ENCODE data around the gene MSI2.

The MSI2 gene

DNA sequence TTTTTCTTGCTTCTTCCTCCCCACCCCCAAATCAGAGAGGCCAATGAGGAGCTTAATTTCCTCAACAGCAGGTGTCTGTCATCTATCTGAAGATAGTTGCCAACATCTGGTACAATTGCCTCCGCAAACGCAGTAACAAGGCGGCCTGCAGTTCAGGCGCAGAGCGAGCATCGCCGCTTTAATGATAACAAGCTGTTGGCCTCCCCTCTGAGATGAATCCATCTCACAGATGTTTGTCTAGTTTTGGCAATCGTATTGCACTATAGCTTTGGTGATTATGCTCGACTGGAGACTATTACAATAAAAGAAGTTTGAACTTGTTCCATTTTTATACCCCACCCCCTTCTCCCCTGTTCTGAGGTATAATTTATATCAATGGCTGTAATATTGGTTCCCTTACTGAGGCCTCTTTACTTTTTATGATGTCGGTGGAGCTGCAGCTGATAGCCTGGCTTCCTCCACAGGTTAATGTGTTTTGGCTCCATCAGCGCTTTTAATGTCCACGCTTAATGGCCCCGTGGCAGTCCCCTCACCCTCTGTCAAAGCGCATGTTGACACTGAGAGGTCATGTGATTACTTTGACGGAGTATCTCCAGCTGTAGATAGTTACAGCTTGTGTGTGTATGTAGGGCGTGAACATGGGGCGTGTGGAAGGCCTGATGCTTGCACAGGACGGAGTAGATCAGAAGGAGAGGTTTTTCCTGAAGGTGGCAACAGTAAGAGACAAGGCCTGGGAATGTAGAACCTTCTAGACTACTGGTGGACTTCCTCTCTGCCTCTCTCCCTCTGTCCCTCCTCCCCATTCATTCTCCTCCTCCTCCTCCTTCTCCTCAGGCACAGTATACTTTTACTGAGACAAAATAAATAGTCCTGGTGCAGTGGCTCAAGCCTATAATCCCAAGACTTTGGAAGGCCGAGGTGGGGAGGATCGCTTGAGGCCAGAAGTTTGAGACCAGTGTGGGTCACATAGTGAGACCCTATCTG lies 164.7 kb downstream of the MSI2 start:
- no peak for DNase-seq

GRCh38 chr17:57422574-57423164 lies 166.3 kb downstream of the MSI2 start:
- DNase-seq, result no peak

DNA sequence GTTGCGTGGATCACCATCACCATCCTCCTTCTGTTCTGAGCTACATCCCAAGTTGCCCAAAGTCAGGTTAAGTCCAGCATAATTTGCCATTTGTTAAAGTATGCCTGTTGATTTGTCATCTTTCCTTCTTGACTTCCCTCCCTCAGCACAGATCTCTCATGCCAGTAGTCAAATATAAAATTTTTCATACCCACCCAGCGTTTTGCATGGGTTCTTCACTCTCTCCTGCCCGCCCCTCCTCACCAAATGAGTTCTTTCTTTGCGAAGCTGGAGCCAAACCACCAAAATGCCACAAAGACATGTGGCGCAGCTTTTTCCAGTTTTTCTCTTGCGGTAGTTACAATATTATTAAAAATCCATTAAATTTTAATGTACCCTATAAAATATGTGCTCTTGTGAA lies 167.2 kb downstream of the MSI2 start:
- DNase-seq, result no peak

DNA sequence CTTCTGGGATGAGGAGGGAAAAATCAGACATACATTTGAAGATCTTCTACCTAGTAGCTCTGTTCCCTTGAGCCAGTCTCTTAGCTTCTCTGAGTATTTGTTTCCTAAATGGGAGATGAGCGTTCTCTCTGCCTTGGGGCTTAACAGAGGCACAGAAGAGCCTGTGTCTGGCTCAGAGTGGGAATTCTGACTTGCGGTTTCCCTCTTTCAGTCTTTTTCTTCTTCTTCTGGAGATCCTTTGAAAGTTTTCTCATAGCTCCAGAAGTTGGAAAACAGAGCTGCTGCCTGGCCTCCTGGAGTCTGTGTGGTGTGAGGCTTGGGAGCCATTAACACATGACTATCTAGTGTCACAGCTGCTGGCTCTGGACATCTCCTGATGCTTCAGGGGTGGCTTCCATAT lies 167.9 kb downstream of the MSI2 start:
- no peak for DNase-seq

GRCh38 chr17:57424777-57425188 lies 168.5 kb downstream of the MSI2 start:
- DNase-seq, result no peak

DNA sequence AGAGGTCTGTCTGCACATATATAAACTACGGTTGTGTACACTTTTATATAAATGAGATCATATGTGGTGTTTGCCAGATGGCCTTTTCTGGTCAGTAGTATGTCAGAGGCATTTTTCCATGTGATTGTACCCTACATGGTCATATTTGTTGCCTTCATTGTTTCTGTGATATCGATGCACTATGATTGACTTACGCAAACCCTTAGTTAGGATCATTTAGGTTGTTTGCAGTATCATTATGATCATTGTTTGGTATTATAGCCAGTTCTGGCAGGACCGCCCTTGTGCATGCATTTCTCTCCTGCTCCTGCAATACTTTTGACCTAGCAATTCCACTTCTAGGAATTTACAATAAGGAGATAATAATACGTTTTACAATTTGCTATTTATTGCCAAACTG lies 169.1 kb downstream of the MSI2 start:
- DNase-seq, result no peak

GRCh38 chr17:57425903-57426880 lies 169.9 kb downstream of the MSI2 start:
- no peak for DNase-seq

DNA sequence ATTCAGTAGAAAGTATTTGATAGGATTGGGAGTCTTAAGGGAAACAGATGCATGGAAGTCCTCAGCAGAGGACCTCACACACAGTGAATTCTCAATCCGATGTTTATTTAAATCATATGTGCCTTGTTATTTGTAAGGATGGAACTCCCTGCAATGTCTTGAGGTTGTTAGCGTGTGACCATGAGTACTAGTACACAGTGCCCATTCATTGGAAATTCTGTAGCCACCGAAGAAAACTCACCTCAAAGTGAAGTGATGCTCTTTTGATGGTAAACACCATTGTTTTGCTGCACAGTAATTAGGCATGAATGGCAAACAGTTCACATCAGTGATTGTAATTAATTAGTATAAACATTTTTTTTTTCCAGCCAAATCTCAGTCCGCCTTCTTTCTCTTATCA lies 173.6 kb downstream of the MSI2 start:
- DNase-seq, result no peak

- no peak for DNase-seq
Measured at GRCh38 chr17:57431415-57431814, 175.1 kb downstream of the MSI2 start.

DNA sequence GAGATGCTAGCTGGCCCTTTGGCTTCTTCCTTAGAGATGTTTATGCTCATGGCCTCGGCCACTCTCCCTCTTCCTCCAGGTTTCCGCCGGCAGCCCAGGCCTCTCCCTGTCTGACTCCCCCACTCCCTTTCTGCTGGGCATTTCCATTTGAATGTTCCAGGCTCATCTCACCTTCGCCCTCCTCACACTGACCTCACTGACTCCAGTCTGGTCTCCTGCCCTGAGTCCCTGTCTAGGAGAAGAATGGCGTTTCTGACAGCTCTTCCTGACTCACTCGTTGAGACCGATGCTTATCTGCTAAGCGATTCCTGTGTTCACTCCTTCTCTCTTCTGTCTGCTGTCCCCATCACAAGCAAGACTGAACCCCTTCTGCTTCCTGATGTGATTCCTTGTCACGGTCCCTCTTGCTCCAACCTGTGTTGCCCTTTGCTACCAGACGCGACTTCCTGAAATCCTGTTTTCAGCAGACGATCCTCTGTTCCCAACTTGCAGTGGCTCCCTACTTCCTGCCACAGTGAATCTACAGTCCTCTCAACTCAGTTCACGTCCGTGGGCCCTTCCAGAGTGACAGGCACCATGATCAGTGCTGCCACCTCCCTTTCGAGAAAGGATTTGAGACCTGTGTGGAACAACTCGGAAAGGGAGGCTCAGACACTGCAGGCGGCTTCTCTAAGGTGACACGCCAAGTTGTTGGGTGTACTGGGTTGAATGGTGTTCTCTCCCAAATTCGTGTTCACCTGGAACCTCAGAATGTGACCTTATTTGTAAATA lies 176.4 kb downstream of the MSI2 start:
- no peak for DNase-seq

- no peak for DNase-seq
Measured at GRCh38 chr17:57433452-57433851, 177.1 kb downstream of the MSI2 start.

GRCh38 chr17:57434361-57434760 lies 178.0 kb downstream of the MSI2 start:
- DNase-seq, result no peak

DNA sequence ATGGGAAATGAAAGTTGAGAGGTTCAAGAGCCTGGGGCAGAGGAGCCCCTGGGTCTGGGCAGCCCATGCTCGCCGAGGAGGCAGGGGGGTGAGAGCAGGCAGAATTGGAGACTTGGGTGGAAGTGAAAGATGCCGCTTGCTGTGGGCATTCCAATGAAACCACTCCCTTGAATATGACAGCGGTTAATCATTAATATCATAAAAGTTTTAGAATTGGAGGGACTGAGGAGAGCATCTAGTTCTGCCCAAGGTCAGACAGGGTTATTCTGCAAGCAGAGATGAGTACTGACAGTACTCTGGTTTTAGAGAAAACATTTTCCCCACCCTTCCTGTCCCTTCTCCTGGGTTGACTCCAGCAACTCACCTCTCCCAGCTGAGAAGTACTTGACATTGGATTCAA lies 180.2 kb downstream of the MSI2 start:
- no peak for DNase-seq

DNA sequence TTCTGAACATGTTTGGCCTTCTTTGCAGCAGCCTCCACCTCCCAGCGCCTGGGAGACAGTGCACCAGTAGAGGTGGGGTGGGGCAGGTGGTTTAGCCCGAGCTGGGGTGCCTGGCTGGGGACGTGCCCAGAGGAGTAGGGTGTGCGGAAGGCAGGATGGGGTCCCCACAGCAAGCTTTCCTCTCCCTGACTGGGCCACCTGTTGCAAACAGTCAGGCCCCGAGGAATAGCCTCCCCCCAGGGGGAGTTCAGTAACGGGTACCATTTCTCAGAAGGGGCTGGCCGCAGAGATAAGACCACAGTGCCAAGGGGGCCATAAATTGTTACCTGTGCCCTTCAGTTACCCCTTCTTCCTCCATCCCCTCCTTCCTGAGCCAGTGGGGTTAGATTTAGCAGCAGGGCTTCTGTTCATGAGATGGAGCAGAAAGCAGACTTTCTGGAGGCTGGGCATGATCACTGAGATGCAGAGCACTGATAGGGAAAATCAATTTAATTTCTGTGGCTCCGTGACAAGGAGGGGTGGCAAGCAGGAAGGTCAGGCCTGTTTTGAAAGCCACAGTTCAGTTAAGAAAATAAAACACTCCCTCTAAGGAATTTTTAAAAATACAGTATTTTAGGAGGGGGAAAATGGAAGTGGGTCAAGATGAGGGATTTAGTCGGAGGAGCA lies 181.9 kb downstream of the MSI2 start:
- no peak for DNase-seq

DNA sequence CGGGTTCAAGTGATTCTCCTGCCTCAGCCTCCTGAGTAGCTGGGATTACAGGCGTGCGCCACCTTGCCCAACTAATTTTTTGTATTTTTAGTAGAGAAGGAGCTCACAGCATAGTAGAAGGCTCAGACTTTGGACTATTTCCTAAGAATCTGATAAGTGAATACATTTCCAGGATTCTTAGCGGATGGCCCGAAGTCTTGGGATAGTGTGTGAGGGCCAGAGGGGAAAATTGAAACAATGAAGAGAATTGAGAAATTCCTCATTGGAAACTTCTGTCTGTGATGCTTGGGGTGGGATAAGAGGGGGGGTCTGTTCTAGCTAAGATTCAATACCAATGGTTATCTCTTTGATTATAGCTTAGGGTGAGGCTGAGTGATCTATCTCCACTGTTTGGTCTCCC lies 183.3 kb downstream of the MSI2 start:
- no peak for DNase-seq

DNA sequence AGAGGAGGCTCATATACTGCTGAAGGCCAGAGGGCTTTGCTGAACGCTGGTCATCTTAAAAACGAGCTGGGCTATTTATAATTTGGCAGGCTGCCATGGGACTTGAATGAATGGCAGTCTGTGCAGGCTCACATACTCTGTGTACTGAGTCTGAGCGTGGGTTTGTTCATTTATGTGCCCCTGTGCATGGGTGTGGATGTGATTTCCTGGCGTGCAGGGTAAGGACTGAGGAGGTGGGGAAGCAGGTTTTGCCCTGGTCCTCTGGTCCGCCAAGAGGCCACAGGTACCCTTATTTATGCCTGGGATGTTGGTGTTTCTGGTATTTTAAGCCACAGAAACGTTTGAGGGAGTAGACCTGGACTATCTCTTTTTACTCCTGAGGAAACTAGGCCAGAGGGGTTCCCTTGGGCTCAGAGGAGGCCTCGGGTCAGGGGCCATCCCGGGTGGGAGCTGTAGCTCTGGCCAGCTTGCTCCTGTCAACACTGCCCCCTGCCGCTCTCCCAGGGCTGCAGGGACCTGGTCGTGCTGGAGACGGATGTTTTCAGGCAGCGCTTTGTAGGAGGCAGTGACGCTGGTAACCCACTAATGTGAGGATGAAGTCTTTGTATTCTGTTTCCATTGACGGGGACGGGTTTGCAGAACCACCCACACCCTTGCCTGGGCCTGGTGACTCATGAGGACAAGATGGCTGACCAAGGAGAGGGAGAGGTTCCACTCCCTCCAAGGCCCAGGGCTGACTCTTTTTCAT lies 184.4 kb downstream of the MSI2 start:
- no peak for DNase-seq

- no peak for DNase-seq
Measured at GRCh38 chr17:57441270-57441600, 184.9 kb downstream of the MSI2 start.

DNA sequence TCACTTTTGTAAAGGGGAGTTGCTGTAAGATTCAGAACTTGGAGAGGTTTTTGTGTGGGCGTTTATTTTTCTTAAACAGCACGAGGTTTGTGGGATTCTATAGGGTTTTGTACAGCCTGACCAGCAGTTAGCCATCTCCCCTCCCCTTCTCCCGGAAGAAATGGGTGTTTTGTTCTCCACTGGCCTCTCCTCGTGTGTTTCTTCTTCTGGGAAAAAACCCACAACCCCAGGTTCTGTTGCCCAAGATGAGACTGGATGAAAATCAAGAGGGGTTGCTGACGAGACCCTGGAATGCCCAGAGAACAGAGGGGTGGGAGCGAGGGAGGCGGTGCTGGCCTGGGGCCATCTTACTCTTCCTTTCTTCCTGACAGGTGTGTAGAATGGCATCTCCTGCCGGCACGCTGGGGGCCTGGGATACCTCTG lies 186.1 kb downstream of the MSI2 start:
- no peak for DNase-seq

- DNase-seq, result peak; percentile 22
Measured at GRCh38 chr17:57442914-57443571, 186.7 kb downstream of the MSI2 start.

GRCh38 chr17:57443781-57444180 lies 187.5 kb downstream of the MSI2 start:
- no peak for DNase-seq
